Posterior vena cava (tissue), 2 donors: Measurements from ENCODE around the gene NAT16. TPM values are rescaled to one million over a fixed set of nuclear protein-coding genes. Genes with fewer than 3 reads are reported as not detected.
"Not testable (repeated sequence)": the region's sequence is repeated elsewhere in the genome, so short reads cannot be mapped to it uniquely, and the experiment has no call there.

Experiments
- DNase-seq: peaks from one replicate; pipeline ENCODE4 v3.0.0-alpha.2; 2020; ENCODE audit warnings: low spot score
- intact Hi-C, 2 donors: fragments of 100-400 bp; cut with DNase I; formaldehyde crosslinking; loops; one replicate each; pipeline versions ENCODE4 v1.14.1 to v1.14.2; 2022 to 2023
- total RNA-seq, 2 donors: library from RNA; stranded (reverse); fragmentation: NEBNext Ultra II Directional; extraction: Animal tissue kit (Norgen Biotek cat#: 25700); gene quantifications; one replicate each; pipeline ENCODE4 v1.2.1, GENCODE V29; 2021
- donor health status: DM: yes; HTN: yes; CAD: no.
- donor health status: DM: yes; HTN: yes; CAD: no.

NAT16 gene
- total RNA-seq, 2 donors from 2014 or later, result not detected

GRCh38 chr7:101203740-101204738 is 23.9 kb upstream of the NAT16 start:
- DNase-seq, intact Hi-C loops: not testable (repeated sequence)

DNA sequence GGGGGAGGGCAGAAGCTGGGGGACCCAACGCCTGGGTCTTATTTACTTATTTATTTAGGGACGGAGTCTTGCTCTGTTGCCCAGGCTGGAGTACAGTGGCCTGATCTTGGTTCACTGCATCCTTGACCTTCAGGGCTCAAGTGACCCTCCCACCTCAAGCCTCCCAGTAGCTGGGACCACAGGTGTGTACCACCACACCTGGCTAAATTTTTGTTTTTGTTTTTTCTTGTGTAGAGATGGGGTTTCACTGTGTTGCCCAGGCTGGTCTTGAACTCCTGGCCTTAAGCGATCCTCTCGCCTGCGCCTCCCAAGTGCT is 22.5 kb upstream of the NAT16 start:
- intact Hi-C loops, result no loop called here

DNA sequence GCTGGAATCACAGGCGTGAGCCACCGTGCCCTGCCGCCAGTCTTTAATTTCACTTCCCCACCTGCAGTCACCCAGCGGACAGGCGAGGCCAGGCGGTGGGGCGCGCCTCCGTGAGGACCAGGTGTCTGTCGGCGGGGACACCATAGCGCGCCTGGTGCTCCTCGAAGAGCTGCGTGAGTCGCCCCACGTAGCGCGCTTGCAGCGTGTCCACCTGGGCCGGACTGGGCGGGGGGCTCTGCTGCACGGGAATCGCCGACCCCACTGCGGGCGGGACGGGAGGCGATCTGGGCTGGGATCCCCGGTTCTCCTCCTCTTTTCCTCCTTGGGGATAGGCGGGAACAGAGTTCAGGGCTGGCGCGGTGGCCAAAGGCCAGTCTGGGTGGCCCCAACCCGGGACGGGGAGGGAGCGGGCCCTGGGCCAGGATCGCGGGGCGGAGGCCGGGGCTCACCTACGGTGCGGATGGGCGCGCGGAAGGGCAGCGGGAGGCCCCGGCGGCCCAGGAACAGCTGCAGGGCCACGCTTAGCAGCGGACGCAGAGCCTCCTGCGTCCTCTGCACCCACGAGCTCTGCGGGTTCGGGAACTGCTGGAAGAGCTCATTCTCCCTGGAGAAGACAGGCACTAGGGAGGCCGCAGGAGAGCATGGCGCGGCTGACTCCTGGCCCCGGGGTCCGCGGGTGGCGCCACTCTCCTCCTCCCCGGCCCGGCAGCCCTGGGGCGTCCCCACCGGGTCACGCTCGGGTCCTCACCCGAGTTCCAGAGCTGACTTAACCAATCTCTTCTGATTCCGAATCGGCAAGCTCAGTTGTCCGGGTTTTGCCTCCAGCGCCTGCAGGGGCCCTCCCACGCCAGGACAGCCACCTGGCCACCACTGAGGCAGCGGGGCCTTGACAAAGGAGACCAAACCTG is 21.9 kb upstream of the NAT16 start:
- intact Hi-C loops, result no loop called here

More for the DNA sequence above, 22.5 kb upstream of the NAT16 start:
- no peak for DNase-seq

GRCh38 chr7:101200862-101201599 is 20.9 kb upstream of the NAT16 start, which contains the start of gene MOGAT3:
MOGAT3 (minus strand) TSS chr7:101201036; CDS start chr7:101200854, 182 bp downstream.
- intact Hi-C loops, result no loop called here
- no peak for DNase-seq

More for the DNA sequence above, 21.9 kb upstream of the NAT16 start:
- no peak for DNase-seq

DNA sequence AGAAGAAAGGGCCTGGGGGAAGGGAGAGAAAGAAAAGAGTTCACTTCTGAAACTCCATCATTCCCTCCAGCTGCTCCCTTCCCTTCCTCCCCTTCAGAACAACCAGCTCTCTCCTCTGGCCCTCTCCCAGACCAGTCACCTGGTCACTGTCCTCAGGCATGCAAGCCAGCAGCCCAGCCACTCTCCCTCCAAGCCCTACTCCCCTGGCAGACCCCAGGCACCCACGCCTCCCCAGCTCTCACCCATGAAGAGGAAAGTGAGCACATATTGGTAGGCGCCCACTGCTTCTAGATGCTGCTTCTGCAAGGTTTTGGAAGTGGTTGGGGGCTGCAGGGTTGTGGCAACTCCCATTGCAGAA is 20.4 kb upstream of the NAT16 start:
- intact Hi-C loops, result no loop called here
- no peak for DNase-seq

DNA sequence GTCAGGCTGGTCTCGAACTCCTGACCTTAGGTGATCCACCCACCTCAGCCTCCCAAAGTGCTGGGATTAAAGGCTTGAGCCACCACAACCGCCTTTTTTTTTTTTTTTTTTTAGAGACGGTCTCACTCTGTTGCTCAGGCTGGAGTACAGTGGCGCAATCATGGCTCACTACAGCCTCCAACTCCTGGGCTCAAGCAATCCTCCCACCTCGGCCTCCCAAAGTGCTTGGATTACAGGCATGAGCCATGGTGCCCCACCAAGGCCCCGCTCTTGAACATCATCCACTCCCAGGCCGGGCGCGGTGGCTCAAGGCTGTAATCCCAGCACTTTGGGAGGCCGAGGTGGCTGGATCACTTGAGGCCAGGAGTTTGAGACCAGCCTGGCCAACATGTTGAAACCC is 19.4 kb upstream of the NAT16 start:
- intact Hi-C loops, result loop anchor here in 1 of 2 donors (10.0 kb wide), 2 partner anchors 55 to 115 kb away; partner anchors contain the start of gene TRIM56
- DNase-seq, result not testable (repeated sequence)

DNA sequence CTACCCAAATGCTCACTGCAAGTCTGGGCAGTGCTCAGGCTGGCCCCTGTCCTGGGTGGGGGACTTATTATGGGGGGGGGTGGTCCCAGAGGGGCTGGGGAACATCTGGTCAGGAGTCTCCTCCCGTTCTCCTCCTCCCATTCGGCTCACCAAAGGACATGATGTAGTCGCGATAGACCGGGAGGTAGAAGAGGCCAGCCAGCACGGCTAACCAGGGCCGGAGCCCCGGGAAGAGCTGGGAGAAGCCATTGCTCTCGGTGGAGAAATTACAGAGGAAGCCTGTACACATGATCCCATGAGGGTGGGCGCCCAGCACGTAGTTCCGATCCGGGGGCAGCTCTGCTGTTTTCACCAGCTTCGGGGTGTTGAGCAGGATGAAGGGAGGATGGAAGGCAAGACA is 18.4 kb upstream of the NAT16 start:
- no peak for DNase-seq
- intact Hi-C loops, result loop anchor here in 1 of 2 donors (10.0 kb wide), 2 partner anchors 54 to 114 kb away; partner anchors contain the start of gene TRIM56

- DNase-seq, result no peak
- intact Hi-C loops, result loop anchor here in 1 of 2 donors (10.0 kb wide), 2 partner anchors 53 to 113 kb away; partner anchors contain the start of gene TRIM56
These were observed 17.9 kb upstream of the NAT16 start for GRCh38 chr7:101197991-101198390.

DNA sequence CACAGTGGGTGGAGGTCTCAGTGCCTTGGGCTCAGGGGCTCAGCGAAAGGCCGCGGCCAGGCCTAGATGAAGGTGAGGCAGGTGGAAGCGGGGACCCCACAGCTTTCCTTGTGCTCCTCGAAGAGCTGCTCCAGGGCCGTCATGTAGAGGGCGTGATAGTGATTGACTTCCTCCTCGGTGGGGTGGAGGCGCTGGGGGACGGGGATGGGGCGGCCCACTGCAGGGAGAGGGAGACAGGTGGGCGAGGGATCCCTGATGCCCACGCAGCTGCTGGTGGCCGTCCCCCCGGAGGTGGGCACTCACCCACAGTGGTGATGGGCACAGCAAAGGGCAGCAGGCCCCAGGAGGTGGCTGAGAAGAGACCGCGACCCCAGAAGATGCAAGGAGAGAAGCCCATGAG is 15.8 kb upstream of the NAT16 start:
- no peak for DNase-seq
- intact Hi-C loops, result loop anchor here in 1 of 2 donors (10.0 kb wide), 2 partner anchors 51 to 111 kb away; partner anchors contain the start of gene TRIM56

- DNase-seq, result no peak
- intact Hi-C loops, result no loop called here
These were observed 9.0 kb upstream of the NAT16 start for GRCh38 chr7:101189109-101189508.

- intact Hi-C loops, result no loop called here
- DNase-seq, result no peak
These were observed 6.8 kb upstream of the NAT16 start for GRCh38 chr7:101186844-101187428.

GRCh38 chr7:101186194-101186593 is 6.1 kb upstream of the NAT16 start:
- intact Hi-C loops, result no loop called here

DNA sequence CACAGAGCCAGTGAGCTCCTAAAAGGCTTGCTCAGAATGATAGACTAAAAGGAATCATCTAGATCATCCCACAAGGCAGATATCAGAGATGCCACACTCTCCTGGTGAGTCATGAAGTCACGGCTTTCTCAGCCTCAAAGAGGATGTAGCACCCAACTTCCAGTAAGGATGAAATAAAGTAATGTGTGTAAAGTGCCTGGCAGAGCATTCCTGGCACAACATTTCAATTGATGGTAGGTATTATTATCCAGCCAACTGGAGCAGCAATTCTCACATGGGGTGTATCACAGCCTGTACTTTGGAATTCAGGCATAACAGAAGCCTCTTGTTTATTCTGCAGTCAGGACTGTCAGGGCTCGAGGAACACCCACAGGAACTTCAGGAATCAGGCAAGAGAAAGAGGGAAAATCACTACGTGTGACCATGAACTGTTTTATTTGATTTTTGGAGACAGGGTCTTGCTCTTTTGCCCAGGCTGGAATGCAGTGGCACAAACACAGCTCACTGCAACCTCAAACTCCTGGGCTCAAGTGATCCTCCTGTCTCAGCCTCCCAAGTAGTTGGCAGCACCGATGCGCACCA is 5.3 kb upstream of the NAT16 start:
- no peak for DNase-seq
- intact Hi-C loops, result no loop called here

More at GRCh38 chr7:101186194-101186593, 6.1 kb upstream of the NAT16 start:
- no peak for DNase-seq

DNA sequence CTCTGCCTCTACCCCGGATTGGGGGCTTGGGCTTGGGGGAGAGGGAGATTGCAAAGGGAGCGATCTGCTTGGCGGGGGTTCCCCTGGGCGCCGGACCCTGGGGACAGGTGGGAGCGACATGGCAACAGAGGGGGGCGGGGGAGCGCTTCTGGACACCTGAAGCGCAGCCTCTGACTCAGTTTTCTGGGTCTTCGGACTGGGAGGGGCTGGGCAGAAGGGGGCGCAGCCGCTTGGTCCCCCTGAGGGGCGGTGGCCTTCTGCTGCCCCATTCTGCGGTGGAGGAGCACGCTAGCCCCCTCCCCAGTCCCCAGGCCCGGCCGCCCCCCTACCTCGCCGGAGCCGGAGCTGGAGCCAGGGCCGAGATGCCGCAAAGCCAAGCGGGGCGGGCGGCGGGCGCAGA is 380 bp downstream of the NAT16 start:
- intact Hi-C loops, result no loop called here
- no peak for DNase-seq

DNA sequence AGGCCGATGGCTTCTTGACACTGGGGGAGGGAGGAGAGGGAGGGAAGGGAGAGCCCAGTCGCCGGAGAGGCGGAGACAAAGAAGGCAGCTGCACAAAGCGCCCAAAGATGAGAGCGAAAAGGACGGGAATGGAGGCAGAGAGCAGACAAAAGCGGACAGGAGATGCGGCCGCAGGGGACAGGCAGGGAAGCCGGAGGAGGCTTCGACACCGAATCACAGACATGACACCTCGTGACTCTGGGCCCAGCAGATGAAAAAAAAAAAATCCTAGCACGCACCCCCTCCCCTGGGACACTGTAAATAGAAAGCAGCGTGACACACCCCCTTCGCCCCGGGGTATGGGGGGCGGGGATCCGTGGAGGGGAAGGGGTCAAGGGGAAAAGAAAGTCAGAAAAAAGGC is 976 bp downstream of the NAT16 start:
- intact Hi-C loops, result no loop called here
- no peak for DNase-seq

DNA sequence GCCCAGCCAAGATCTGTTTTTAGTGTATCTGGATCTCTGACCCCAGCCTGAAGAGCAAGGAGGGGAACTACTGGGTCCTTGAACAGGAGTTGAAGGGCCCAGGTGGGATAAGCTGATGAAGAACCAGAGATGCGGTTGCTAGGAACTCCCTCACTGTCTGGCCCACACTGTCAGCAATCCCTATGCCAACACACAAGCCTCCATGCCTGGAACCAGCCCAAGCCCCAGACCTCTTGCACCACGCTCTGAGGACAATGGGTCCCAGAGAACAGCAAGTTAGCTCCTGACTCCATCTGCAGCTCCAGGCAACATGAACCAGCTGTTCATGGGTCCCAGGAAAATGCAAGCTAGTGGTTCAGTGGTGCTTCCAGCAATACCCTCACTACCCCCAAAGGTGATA is 2.4 kb downstream of the NAT16 start:
- intact Hi-C loops, result loop anchor here in 1 of 2 donors (1.0 kb wide), 1 partner anchor 110 kb away; no protein-coding TSS in a partner anchor
- DNase-seq, result no peak

DNA sequence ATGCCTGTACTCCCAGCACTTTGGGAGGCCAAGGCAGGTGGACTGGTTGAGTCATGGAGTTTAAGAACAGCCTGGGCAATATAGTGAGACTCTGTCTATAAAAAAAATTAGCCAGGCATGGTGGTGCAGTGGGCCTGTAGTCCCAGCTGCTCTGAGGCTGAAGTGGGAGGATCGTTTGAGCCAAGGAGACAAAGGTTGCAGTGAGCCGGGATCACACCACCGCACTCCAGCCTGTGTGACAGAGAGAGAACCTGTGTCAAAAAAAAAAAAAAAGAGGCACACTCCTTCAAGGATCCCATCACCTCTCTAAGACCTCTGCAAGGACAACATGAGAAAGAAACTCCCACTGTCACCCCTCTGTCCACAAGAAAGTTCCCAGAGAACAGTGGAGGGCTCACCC is 4.4 kb downstream of the NAT16 start:
- no peak for DNase-seq
- intact Hi-C loops, result no loop called here

- intact Hi-C loops, result no loop called here
These were observed 5.7 kb downstream of the NAT16 start for GRCh38 chr7:101174322-101174854.

More at GRCh38 chr7:101174322-101174854, 5.7 kb downstream of the NAT16 start:
- DNase-seq, result no peak
